LNCAP (cell line): ENCODE measurements around the gene SPARCL1.

Experiments
- CTCF ChIP-seq: fragments of 450-650 bp; IDR thresholded peaks from 2 replicates; pipeline ENCODE4 v1.5.1; 2017; ENCODE audit warnings: mild to moderate bottlenecking

Gene SPARCL1

GRCh38 chr4:87445964-87446363, 83.2 kb downstream of the SPARCL1 start:
- no peak for TF ChIP-seq CTCF

- TF ChIP-seq CTCF, result no peak
Measured at GRCh38 chr4:87444741-87445140, 84.4 kb downstream of the SPARCL1 start.

- TF ChIP-seq CTCF, result no peak
Measured at GRCh38 chr4:87442889-87443288, 86.3 kb downstream of the SPARCL1 start.

- TF ChIP-seq CTCF, result no peak
Measured at GRCh38 chr4:87433342-87433741, 95.8 kb downstream of the SPARCL1 start.

- no peak for TF ChIP-seq CTCF
Measured at GRCh38 chr4:87430038-87430437, 99.1 kb downstream of the SPARCL1 start.

- TF ChIP-seq CTCF, result no peak
Measured at GRCh38 chr4:87428979-87429378, 100.2 kb downstream of the SPARCL1 start.

- TF ChIP-seq CTCF, result no peak
Measured at GRCh38 chr4:87427518-87427868, 101.7 kb downstream of the SPARCL1 start.

- TF ChIP-seq CTCF, result no peak
Measured at GRCh38 chr4:87426865-87427517, 102.2 kb downstream of the SPARCL1 start.
